HCT116 (cell line): Measurements from ENCODE around the gene SLC6A2. TPM values are rescaled to one million over a fixed set of nuclear protein-coding genes. Genes with fewer than 3 reads are reported as not detected.

ENCODE experiments used
- ATAC-seq: fragments of 200-7000 bp; cut with Tn5 transposase; 2 replicates; pipeline ENCODE4 v1.9.1; 2020; ENCODE audit warnings: mild to moderate bottlenecking, moderate library complexity
- BruUV-seq: library from RNA; stranded (reverse); fragments of 400-500 nt; replicated peaks from 2 replicates; lab custom pipeline; 2021; lab: Mats Ljungman, UMichigan
- CTCF ChIA-PET: fragments of 300-600 bp; sonication (Branson Sonifier 250); formaldehyde crosslinking; loops from one replicate; lab custom pipeline; 2021; ENCODE audit warnings: antibody characterized with exemption; lab: Charles Lee
- POLR2A ChIA-PET: fragments of 300-600, 350-600 bp; sonication (Branson Sonifier 250); formaldehyde crosslinking; loops from one replicate; lab custom pipeline; 2021; ENCODE audit warnings: antibody characterized with exemption; lab: Charles Lee
- RAD21 ChIA-PET, 2 experiments: fragments of 300-600 bp; sonication (Branson Sonifier 250); formaldehyde crosslinking; loops; one replicate each; lab custom pipeline; 2023; ENCODE audit warnings: low total read pairs in 2 of 2; ENCODE audit not compliant: uncharacterized antibody in 2 of 2, unreplicated experiment in 2 of 2, low non-redundant PET in 1 of 2; lab: Charles Lee
- DNase-seq: peaks from one replicate; pipeline ENCODE4 v3.0.0-alpha.2; 2010; ENCODE audit warnings: low read depth, low spot score
- H2AFZ ChIP-seq: fragments of 200-600 bp; shearing (Covaris generic), sonication (generic); 2 replicates; pipeline ENCODE4 v1.6.1; 2017; ENCODE audit warnings: low read depth, mixed run types, mixed read lengths, antibody characterized with exemption, low read length; ENCODE audit not compliant: poor library complexity, severe bottlenecking
- H3K27ac ChIP-seq: 2 replicates; pipeline ENCODE4 v1.5.1; 2012; ENCODE audit warnings: low read depth, low read length
- H3K27me3 ChIP-seq: fragments of 200-600 bp; sonication (generic); 2 replicates; pipeline ENCODE4 v1.6.1; 2016; ENCODE audit warnings: mixed run types, low read length, mixed read lengths; ENCODE audit not compliant: insufficient read depth
- H3K36me3 ChIP-seq, 2 experiments: fragments of 200-500 bp in 1 of 2; fragments of 200-600 bp in 1 of 2; sonication (Bioruptor generic) in 1 of 2; sonication (generic) in 1 of 2; 2 replicates each; pipeline versions ENCODE4 v1.5.1 to v1.6.1; 2014 to 2016; ENCODE audit warnings: low read length in 2 of 2, inconsistent platforms in 1 of 2, mixed read lengths in 1 of 2, mixed run types in 1 of 2; ENCODE audit not compliant: insufficient read depth in 2 of 2, control insufficient read depth in 1 of 2
- H3K4me1 ChIP-seq, 2 experiments: fragments of 200-600 bp in 1 of 2; sonication (generic) in 1 of 2; 2 replicates each; pipeline versions ENCODE4 v1.5.1 to v1.6.1; 2012 to 2017; ENCODE audit warnings: low read length in 2 of 2, inconsistent platforms in 1 of 2, mild to moderate bottlenecking in 1 of 2, mixed read lengths in 1 of 2, mixed run types in 1 of 2, moderate library complexity in 1 of 2; ENCODE audit not compliant: insufficient read depth in 2 of 2, control insufficient read depth in 1 of 2
- H3K4me2 ChIP-seq: fragments of 200-600 bp; sonication (generic); 2 replicates; pipeline ENCODE4 v1.6.1; 2017; ENCODE audit warnings: mixed run types, low read length, mixed read lengths
- H3K4me3 ChIP-seq, 2 experiments: fragments of 200-600 bp in 1 of 2; sonication (generic) in 1 of 2; replicated peaks in 1 of 2; 2 replicates each; pipeline ENCODE4 v1.5.1; 2011 to 2016; ENCODE audit warnings: low read length in 2 of 2, control low read depth in 1 of 2, low read depth in 1 of 2, mild to moderate bottlenecking in 1 of 2, mixed read lengths in 1 of 2, mixed run types in 1 of 2
- H3K79me2 ChIP-seq: fragments of 200-600 bp; sonication (generic); 2 replicates; pipeline ENCODE4 v1.6.1; 2017; ENCODE audit warnings: mild to moderate bottlenecking, mixed run types, low read length, moderate library complexity, mixed read lengths; ENCODE audit not compliant: insufficient read depth
- H3K9ac ChIP-seq: fragments of 200-600 bp; sonication (generic); 2 replicates; pipeline ENCODE4 v1.6.1; 2016; ENCODE audit warnings: low read length, mixed read lengths
- H3K9me2 ChIP-seq: fragments of 200-600 bp; sonication (generic), shearing (Covaris generic); 2 replicates; pipeline ENCODE4 v1.6.1; 2017; ENCODE audit warnings: mixed run types, mild to moderate bottlenecking, moderate library complexity; ENCODE audit not compliant: insufficient read depth
- H3K9me3 ChIP-seq, 2 experiments: fragments of 200-500 bp in 1 of 2; fragments of 200-600 bp in 1 of 2; sonication (Bioruptor generic) in 1 of 2; sonication (generic) in 1 of 2; 2 replicates each; pipeline ENCODE4 v1.6.1; 2014 to 2017; ENCODE audit warnings: low read length in 2 of 2, mixed read lengths in 2 of 2, inconsistent platforms in 1 of 2, low read depth in 1 of 2, mild to moderate bottlenecking in 1 of 2, mixed run types in 1 of 2, moderate library complexity in 1 of 2; ENCODE audit not compliant: control insufficient read depth in 1 of 2, insufficient read depth in 1 of 2
- H4K20me1 ChIP-seq: fragments of 200-600 bp; sonication (generic), shearing (Covaris generic); 2 replicates; pipeline ENCODE4 v1.6.1; 2017; ENCODE audit warnings: mixed run types, mild to moderate bottlenecking, moderate library complexity; ENCODE audit not compliant: insufficient read depth
- CBX3 ChIP-seq: IDR thresholded peaks from 2 replicates; pipeline ENCODE4 v1.6.1; 2012; ENCODE audit warnings: low read depth
- CEBPB ChIP-seq: IDR thresholded peaks from 2 replicates; pipeline ENCODE4 v1.6.1; 2012; ENCODE audit warnings: low read depth
- EGR1 ChIP-seq: IDR thresholded peaks from 2 replicates; pipeline ENCODE4 v1.6.1; 2012; ENCODE audit warnings: low read depth
- EZH2phosphoT487 ChIP-seq: fragments of 200-600 bp; IDR thresholded peaks from 2 replicates; pipeline ENCODE4 v1.6.1; 2018; ENCODE audit warnings: antibody characterized with exemption, borderline replicate concordance
- FOSL1 ChIP-seq: IDR thresholded peaks from 2 replicates; pipeline ENCODE4 v1.6.1; 2012; ENCODE audit warnings: low read depth
- JUND ChIP-seq: IDR thresholded peaks from 2 replicates; pipeline ENCODE4 v1.6.1; 2012
- POLR2A ChIP-seq: IDR thresholded peaks from 2 replicates; pipeline ENCODE4 v1.7.0; 2011; ENCODE audit warnings: borderline replicate concordance; ENCODE audit not compliant: insufficient read depth, insufficient read length; ENCODE audit errors: extremely low read depth
- POLR2AphosphoS5 ChIP-seq: IDR thresholded peaks from 2 replicates; pipeline ENCODE4 v1.6.1; 2011; ENCODE audit warnings: mild to moderate bottlenecking, low read depth, low read length, moderate library complexity
- SIN3A ChIP-seq: IDR thresholded peaks from 2 replicates; pipeline ENCODE4 v1.6.1; 2012; ENCODE audit warnings: low read depth
- SP1 ChIP-seq: IDR thresholded peaks from 2 replicates; pipeline ENCODE4 v1.6.1; 2012; ENCODE audit warnings: low read depth
- TCF7L2 ChIP-seq: IDR thresholded peaks from 2 replicates; pipeline ENCODE4 v1.7.0; 2011; ENCODE audit warnings: borderline replicate concordance, inconsistent platforms; ENCODE audit not compliant: insufficient read depth, insufficient read length; ENCODE audit errors: extremely low read depth
- YY1 ChIP-seq: IDR thresholded peaks from 2 replicates; pipeline ENCODE4 v1.6.1; 2011; ENCODE audit warnings: low read length, low read depth, moderate library complexity, mild to moderate bottlenecking; ENCODE audit not compliant: insufficient replicate concordance; ENCODE audit errors: extremely low read depth
- ZNF274 ChIP-seq: fragments of 200-500 bp; sonication (Bioruptor generic); IDR thresholded peaks from 2 replicates; pipeline ENCODE4 v1.6.1; 2014; ENCODE audit warnings: mild to moderate bottlenecking, low read depth, low read length, inconsistent platforms
- intact Hi-C: fragments of 100-400 bp; cut with micrococcal nuclease; formaldehyde crosslinking; loops from 2 replicates; pipeline ENCODE4 v1.10.0; 2022
- total RNA-seq: library from RNA; stranded (reverse); gene quantifications from one replicate; pipeline ENCODE4 v1.2.1, GENCODE V29; 2021; ENCODE audit not compliant: unreplicated experiment
- TF ChIP-seq, protein P1 (sequence below): IDR thresholded peaks from 2 replicates; pipeline ENCODE4 v1.6.1; 2012; ENCODE audit warnings: low read depth
- TF ChIP-seq, protein P2 (sequence below): IDR thresholded peaks from 2 replicates; pipeline ENCODE4 v1.6.1; 2012
- TF ChIP-seq, protein P3 (sequence below): IDR thresholded peaks from 2 replicates; pipeline ENCODE4 v1.6.1; 2012

The SLC6A2 gene
- total RNA-seq, 1 experiment from 2014 or later, result not detected

DNA sequence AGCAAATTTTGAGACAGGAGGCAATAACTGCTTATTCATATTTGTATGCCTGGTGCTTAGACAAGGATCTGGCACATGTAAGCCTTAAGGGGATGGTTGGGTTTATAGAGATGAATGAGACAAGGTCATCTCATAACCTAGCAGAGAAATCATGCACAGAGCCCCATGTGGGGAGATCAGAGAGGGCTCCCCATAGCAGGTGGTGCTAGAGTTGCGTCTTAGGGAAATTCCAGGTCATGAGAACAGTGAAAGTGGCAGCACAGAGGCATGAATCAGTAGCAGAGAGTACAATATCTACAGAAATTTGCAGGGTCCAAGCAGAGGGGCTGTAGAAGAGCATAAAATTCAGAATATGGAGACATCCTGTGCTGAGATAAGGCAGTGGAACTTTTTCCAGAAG is 57.3 kb downstream of the SLC6A2 start:
- no peaks in the 10 kb centered on the region for H3K9me2 ChIP-seq
- H3K27ac ChIP-seq, result no peak overlapping the region
- POLR2A ChIA-PET, result interaction anchor here (0.9 kb wide), 1 partner anchor 129 kb away, joined by 3 read pairs; no protein-coding TSS in a partner anchor
- BruUV-seq, result no TSS peak
- CTCF ChIA-PET, result interaction anchor here (0.6 to 1.9 kb wide), 6 partner anchors 127 to 606 kb away, joined by 3 to 15 read pairs (median 4); no protein-coding TSS in a partner anchor
- no peaks in the 10 kb centered on the region for H4K20me1 ChIP-seq
- no peak overlapping the region for H2AFZ ChIP-seq
- H3K4me2 ChIP-seq, result no peak overlapping the region
- RAD21 ChIA-PET, result interaction anchor here in 1 of 2 experiments (0.6 kb wide), 1 partner anchor 367 kb away, joined by 8 read pairs; no protein-coding TSS in a partner anchor
- no peak overlapping the region for H3K4me3 ChIP-seq
- no peak for ATAC-seq
- no peaks in the 10 kb centered on the region for H3K9me3 ChIP-seq
- H3K27me3 ChIP-seq, result peaks cover 48% of the 10 kb centered on the region
- H3K4me1 ChIP-seq, result no peaks in the 10 kb centered on the region
- intact Hi-C loops, result loop anchor here (5.0 kb wide), 1 partner anchor 989 kb away; no protein-coding TSS in a partner anchor
- no peak for TF ChIP-seq CBX3
- TF ChIP-seq EGR1, result no peak
- no peak for TF ChIP-seq ZNF274
- no peak for TF ChIP-seq FOSL1
- no peak for TF ChIP-seq TCF7L2
- no peak for TF ChIP-seq CEBPB
- TF ChIP-seq, protein P1, sequence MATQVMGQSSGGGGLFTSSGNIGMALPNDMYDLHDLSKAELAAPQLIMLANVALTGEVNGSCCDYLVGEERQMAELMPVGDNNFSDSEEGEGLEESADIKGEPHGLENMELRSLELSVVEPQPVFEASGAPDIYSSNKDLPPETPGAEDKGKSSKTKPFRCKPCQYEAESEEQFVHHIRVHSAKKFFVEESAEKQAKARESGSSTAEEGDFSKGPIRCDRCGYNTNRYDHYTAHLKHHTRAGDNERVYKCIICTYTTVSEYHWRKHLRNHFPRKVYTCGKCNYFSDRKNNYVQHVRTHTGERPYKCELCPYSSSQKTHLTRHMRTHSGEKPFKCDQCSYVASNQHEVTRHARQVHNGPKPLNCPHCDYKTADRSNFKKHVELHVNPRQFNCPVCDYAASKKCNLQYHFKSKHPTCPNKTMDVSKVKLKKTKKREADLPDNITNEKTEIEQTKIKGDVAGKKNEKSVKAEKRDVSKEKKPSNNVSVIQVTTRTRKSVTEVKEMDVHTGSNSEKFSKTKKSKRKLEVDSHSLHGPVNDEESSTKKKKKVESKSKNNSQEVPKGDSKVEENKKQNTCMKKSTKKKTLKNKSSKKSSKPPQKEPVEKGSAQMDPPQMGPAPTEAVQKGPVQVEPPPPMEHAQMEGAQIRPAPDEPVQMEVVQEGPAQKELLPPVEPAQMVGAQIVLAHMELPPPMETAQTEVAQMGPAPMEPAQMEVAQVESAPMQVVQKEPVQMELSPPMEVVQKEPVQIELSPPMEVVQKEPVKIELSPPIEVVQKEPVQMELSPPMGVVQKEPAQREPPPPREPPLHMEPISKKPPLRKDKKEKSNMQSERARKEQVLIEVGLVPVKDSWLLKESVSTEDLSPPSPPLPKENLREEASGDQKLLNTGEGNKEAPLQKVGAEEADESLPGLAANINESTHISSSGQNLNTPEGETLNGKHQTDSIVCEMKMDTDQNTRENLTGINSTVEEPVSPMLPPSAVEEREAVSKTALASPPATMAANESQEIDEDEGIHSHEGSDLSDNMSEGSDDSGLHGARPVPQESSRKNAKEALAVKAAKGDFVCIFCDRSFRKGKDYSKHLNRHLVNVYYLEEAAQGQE, result no peak
- TF ChIP-seq, protein P2, sequence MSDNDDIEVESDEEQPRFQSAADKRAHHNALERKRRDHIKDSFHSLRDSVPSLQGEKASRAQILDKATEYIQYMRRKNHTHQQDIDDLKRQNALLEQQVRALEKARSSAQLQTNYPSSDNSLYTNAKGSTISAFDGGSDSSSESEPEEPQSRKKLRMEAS, result no peak
- no peak for TF ChIP-seq SP1
- no peak for TF ChIP-seq POLR2A
- no peak for TF ChIP-seq SIN3A
- TF ChIP-seq YY1, result no peak
- TF ChIP-seq, protein P3, sequence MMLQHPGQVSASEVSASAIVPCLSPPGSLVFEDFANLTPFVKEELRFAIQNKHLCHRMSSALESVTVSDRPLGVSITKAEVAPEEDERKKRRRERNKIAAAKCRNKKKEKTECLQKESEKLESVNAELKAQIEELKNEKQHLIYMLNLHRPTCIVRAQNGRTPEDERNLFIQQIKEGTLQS, result no peak
- TF ChIP-seq EZH2phosphoT487, result no peak
- no peak for TF ChIP-seq JUND
- TF ChIP-seq POLR2AphosphoS5, result no peak
- TF ChIP-seq, all 23 proteins: peak for 0
- no peaks in the 10 kb centered on the region for H3K79me2 ChIP-seq
- no peak for DNase-seq
- H3K36me3 ChIP-seq, result no peaks in the 10 kb centered on the region
- H3K9ac ChIP-seq, result no peak overlapping the region
